GM21381 (cell line): ENCODE data around the gene SLC15A4.

Experiments used
- ATAC-seq: cut with Tn5 transposase; IDR thresholded peaks from one replicate; pipeline ENCODE4 v1.9.1; 2021; ENCODE audit warnings: mild to moderate bottlenecking, moderate library complexity; ENCODE audit not compliant: unreplicated experiment

Gene SLC15A4

DNA sequence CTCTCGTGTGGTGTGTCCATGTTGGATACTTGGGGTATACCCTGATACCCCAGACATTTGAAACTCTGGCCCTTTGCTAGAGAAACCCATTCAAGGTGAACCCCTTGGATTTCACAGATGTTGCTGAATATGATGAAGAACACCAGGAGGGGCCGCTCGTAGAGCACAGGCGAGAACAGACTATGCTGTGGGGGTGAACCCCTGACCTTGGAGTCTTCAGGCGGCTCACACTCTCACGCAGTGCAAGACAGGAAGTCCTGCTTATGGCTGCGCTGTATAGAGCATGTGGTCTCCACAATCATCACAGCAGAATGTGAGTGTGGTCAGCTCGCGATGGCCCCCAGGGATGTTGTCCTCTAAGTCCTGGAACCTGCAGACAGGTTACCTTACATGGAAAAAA, 60.4 kb downstream of the SLC15A4 start:
- ATAC-seq, result no peak

DNA sequence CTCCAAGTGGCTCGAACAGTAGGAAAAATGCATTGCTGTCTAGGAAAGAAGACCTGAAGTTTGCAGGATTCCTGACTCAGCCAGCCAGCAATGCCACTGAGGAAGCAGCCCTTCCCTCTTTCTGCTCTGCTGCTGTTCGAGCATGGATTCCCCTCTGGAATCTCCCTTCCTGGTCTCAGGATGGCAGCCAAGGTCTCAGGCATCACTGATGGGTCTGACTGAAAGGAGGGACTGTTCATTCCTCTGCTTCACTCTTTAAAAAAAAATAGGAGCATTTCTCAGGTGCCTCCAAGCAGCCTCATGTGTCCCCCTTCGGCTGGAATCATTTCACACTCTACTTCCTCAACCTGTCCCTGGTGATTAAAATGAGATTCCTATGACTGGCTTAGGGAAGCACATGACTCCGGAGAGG, 62.4 kb downstream of the SLC15A4 start:
- no peak for ATAC-seq

DNA sequence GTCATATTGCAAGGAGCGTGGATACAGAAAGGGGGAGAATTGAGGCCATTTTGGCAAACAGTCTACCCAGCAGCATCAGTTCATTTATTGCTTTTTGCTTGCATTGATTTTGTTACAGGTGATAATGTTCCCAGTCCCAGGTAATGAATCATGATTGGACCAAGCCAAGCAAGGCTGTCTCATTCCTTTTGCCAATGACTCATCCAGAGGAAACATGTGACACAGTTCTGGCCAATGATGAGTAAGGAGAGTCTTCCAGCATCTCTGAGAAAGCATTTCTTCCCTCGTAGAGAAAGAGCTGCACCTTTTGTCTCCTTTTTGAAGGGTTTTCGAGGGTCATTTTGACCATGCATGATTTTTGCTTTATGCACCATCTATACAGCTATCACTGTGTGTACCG, 68.2 kb downstream of the SLC15A4 start:
- ATAC-seq, result no peak

DNA sequence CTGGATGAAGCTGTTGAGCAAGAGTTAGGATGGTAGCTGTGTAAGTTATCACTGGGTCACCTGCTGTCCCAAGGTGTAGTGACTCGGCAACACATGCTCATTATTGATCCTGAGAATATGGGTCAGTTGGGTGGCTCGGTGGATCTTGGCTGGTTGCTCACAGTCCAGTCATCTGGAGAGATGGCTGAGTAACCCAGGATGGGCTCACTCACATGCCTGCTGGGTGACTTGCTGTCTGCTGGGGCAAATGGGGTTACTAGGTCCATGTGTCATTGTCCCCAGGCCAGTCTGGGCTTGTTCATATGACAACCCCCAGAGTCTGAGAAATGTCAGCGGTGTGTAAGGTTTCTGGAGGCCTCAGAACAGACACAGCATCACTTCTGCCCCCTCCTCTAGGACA, 69.5 kb downstream of the SLC15A4 start:
- ATAC-seq, result no peak

DNA sequence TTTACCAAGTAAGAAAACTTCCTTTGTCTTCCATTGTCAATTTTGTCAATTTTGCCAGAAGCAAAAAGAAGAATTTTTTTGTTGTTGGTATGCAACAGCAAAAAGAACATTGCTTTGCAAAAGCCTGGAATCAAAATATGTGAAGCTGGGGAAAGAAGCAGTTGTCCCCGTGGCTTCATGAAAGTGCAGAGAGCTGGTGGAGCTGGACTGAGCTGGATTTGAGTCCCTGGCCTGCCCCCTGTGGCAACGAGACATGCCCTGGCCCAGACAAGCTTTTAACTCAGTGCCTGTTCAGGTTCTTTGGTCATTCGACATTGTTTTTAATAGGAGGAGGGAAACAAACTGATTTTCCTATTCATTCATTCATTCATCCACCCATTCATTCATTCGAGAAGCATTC, 70.3 kb downstream of the SLC15A4 start:
- no peak for ATAC-seq

DNA sequence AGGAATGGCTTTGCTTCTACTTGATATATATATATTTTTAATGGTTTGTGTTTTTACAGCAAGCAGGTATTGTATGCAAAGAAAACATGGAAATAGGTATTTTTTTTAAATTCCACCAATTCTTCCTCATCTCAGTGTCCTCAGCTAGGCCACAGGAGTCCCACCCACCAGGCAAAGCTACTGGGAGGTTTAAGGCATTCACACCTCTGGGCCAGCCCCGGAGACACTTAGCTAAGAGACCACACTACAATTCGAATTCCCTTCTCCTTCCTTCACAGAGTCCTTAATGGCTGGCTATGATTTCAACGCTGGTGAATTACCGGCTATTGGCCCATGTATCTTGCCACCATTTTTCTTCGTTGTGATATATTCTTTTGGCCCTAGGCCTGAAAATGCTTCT, 71.4 kb downstream of the SLC15A4 start:
- no peak for ATAC-seq

DNA sequence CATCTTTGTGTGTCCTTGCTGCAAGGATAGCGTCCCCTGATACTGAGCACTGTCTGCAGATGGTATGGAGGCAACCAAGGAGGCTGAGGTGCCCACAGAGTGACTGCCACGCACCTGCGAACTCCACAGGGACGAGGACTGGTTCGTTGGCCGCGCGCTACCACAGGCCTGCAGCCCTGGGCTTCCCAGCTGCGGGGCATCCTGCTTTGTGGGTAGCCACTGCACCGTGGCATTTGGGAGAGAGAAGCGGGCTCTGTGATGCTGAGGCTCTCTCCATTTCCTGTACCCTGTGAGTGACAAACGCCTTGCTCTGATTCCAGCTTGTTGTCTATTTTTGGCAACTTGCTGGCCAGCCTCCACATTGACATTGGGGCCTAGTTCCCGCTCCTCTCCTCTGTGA, 76.3 kb downstream of the SLC15A4 start:
- no peak for ATAC-seq

DNA sequence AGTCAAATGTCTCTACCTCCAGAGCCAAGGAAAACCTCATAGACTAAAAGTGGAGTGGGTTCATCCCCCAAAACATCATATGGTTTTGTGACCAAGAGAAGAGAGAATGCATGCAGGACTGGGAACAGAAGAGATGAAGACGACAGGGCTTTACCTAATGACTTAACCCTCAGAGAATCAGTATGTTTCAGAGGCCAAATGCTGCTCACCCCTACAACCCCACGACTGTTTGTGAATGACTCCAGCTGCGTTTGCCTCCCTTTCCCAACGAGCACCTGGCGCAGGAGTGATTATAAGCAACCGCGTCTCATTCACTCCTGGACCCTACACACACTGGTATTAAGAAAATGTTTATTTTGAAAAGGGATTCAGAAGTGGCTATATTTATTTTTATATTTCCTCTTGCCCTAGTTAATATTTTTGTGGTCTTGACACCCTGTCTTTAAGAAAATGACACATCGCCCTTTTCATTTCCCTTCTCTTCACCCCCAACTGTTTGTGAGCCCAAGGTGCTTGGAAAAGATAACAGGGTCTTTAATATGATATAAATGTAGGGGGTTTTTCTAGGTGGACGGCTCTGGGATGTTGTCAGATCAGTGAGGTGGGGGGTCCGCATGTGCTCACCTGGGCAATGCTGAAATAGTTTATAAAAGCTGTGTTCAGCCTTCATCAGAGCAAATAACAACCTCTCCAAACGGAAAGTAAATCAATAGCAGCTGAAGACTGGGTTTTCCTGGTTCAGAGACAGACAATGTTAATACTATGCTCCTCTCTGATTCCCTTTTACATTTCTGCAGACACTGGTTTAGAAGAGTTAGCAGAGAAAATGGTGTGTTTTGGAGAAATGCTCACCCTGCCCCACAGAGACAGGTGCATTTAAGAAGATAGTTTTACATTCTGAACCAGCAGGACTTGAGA, 77.7 kb downstream of the SLC15A4 start:
- ATAC-seq, result no peak

DNA sequence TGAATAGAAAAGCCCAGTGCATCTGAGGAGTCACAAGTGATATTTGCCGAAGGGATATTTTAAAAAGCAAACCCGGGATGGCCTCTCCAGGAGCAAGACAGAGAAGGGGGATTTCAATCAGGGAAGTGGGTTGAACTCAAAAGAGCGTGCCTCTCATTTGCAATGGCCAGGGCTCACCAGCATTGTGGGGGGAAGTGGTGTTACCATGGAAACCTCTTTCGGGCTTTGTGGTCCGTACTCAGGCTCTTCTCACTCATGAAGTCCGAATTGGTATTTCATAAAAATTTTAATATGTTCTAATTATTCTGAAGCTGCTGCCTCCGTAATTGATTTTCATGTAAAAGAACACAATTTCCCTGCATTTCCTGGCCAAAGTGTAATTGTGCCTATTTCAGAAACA, 79.8 kb downstream of the SLC15A4 start:
- ATAC-seq, result no peak
